SK-N-SH (cell line): ENCODE data around the gene B3GNT4. TPM values are rescaled to one million over a fixed set of nuclear protein-coding genes. Genes with fewer than 3 reads are reported as not detected.

Source experiments
- CTCF ChIA-PET: fragments of 300-600, 350-600 bp; formaldehyde crosslinking; extraction: SDS; loops from one replicate; lab custom pipeline; 2021; lab: Yijun Ruan, JAX
- POLR2A ChIA-PET: fragments of 350-600 bp; sonication (Branson Sonifier 250); formaldehyde crosslinking; extraction: SDS; loops from one replicate; lab custom pipeline; 2020; ENCODE audit warnings: antibody characterized with exemption, inconsistent platforms; lab: Yijun Ruan, JAX
- DNase-seq: peaks from one replicate; pipeline ENCODE4 v3.0.0; 2012
- H2AFZ ChIP-seq: fragments of 200-600 bp; sonication (generic); 2 replicates; pipeline ENCODE4 v1.8.1; 2016; ENCODE audit warnings: antibody characterized with exemption, mild to moderate bottlenecking, low read depth
- H3F3A ChIP-seq: fragments of 200-600 bp; sonication (generic); replicated peaks from 2 replicates; pipeline ENCODE3; 2016; ENCODE audit warnings: antibody characterized with exemption, mild to moderate bottlenecking; ENCODE audit not compliant: insufficient read depth
- H3K27ac ChIP-seq, 2 experiments: fragments of 200-500 bp in 1 of 2; fragments of 200-600 bp in 1 of 2; sonication (Bioruptor generic) in 1 of 2; sonication (generic), shearing (Covaris generic) in 1 of 2; 2 replicates each; pipeline versions ENCODE4 v1.5.1 to v1.6.1; 2014 to 2016; ENCODE audit warnings: low read depth in 2 of 2, inconsistent platforms in 1 of 2, low read length in 1 of 2, mild to moderate bottlenecking in 1 of 2, mixed read lengths in 1 of 2
- H3K27me3 ChIP-seq: fragments of 200-600 bp; sonication (generic), shearing (Covaris generic); 2 replicates; pipeline ENCODE4 v1.6.1; 2016; ENCODE audit warnings: mixed run types; ENCODE audit not compliant: insufficient read depth
- H3K36me3 ChIP-seq, 2 experiments: fragments of 200-500 bp in 1 of 2; fragments of 200-600 bp in 1 of 2; sonication (Bioruptor generic) in 1 of 2; sonication (generic) in 1 of 2; replicated peaks in 1 of 2; 2 replicates each; pipeline versions ENCODE3 to v1.5.1; 2014 to 2016; ENCODE audit warnings: low read length in 1 of 2, mild to moderate bottlenecking in 1 of 2; ENCODE audit not compliant: insufficient read depth in 2 of 2, control insufficient read depth in 1 of 2
- H3K4me1 ChIP-seq, 2 experiments: fragments of 200-500 bp in 1 of 2; fragments of 200-600 bp in 1 of 2; sonication (Bioruptor generic) in 1 of 2; sonication (generic), shearing (Covaris generic) in 1 of 2; 2 replicates each; pipeline versions ENCODE4 v1.5.1 to v1.6.1; 2014 to 2016; ENCODE audit warnings: low read depth in 1 of 2, low read length in 1 of 2, mixed run types in 1 of 2; ENCODE audit not compliant: insufficient read depth in 2 of 2, control insufficient read depth in 1 of 2
- H3K4me2 ChIP-seq: fragments of 200-600 bp; sonication (generic), shearing (Covaris generic); 2 replicates; pipeline ENCODE4 v1.6.1; 2017; ENCODE audit warnings: mixed run types
- H3K4me3 ChIP-seq, 2 experiments: fragments of 200-500 bp in 1 of 2; fragments of 200-600 bp in 1 of 2; sonication (Bioruptor generic) in 1 of 2; sonication (generic), shearing (Covaris generic) in 1 of 2; 2 replicates each; pipeline versions ENCODE4 v1.5.1 to v1.8.1; 2014 to 2016; ENCODE audit warnings: low read depth in 2 of 2, inconsistent platforms in 1 of 2, low read length in 1 of 2, mild to moderate bottlenecking in 1 of 2, mixed read lengths in 1 of 2, moderate library complexity in 1 of 2
- H3K79me2 ChIP-seq: fragments of 200-600 bp; sonication (generic); 2 replicates; pipeline ENCODE4 v1.8.1; 2017; ENCODE audit warnings: mild to moderate bottlenecking; ENCODE audit not compliant: insufficient read depth
- H3K9ac ChIP-seq: fragments of 200-600 bp; sonication (generic); 2 replicates; pipeline ENCODE4 v1.6.1; 2017; ENCODE audit warnings: mixed run types
- H3K9me2 ChIP-seq: fragments of 200-600 bp; sonication (generic); 2 replicates; pipeline ENCODE4 v1.6.1; 2017; ENCODE audit warnings: mixed run types
- H3K9me3 ChIP-seq: fragments of 200-600 bp; sonication (generic); 2 replicates; pipeline ENCODE4 v1.6.1; 2017; ENCODE audit warnings: mixed run types, mild to moderate bottlenecking, moderate library complexity
- H4K20me1 ChIP-seq: fragments of 200-600 bp; sonication (generic); 2 replicates; pipeline ENCODE4 v1.6.1; 2017; ENCODE audit warnings: mild to moderate bottlenecking, mixed run types; ENCODE audit not compliant: insufficient read depth
- CHD2 ChIP-seq: fragments of 150-350 bp; IDR thresholded peaks from 2 replicates; pipeline ENCODE4 v1.6.1; 2018; ENCODE audit warnings: low read length; ENCODE audit not compliant: partially characterized antibody
- ELF1 ChIP-seq: IDR thresholded peaks from 2 replicates; pipeline ENCODE4 v1.4.0; 2012
- EZH2phosphoT487 ChIP-seq: fragments of 200-600 bp; sonication (generic); IDR thresholded peaks from 2 replicates; pipeline ENCODE4 v1.6.1; 2017; ENCODE audit warnings: low read depth, mixed run types, mild to moderate bottlenecking, antibody characterized with exemption, moderate library complexity, borderline replicate concordance
- FOSL2 ChIP-seq: IDR thresholded peaks from 2 replicates; pipeline ENCODE4 v1.4.0; 2012; ENCODE audit warnings: low read depth, mild to moderate bottlenecking, moderate library complexity, borderline replicate concordance
- FOXJ3 ChIP-seq: sonication (generic); formaldehyde crosslinking; IDR thresholded peaks from 2 replicates; pipeline ENCODE4 v1.5.1; 2020; ENCODE audit warnings: mild to moderate bottlenecking, missing genetic modification reagents
- FOXM1 ChIP-seq: IDR thresholded peaks from 2 replicates; pipeline ENCODE4 v1.4.0; 2012; ENCODE audit warnings: low read depth, mild to moderate bottlenecking
- GABPA ChIP-seq: IDR thresholded peaks from 2 replicates; pipeline ENCODE4 v1.4.0; 2012; ENCODE audit warnings: low read depth, mild to moderate bottlenecking
- GATA2 ChIP-seq: sonication (generic); formaldehyde crosslinking; IDR thresholded peaks from 2 replicates; pipeline ENCODE4 v1.5.0; 2020; ENCODE audit warnings: mild to moderate bottlenecking, missing genetic modification reagents
- JUND ChIP-seq: IDR thresholded peaks from 2 replicates; pipeline ENCODE4 v1.4.0; 2012
- NRF1 ChIP-seq: IDR thresholded peaks from 2 replicates; pipeline ENCODE4 v1.6.1; 2012; ENCODE audit warnings: low read depth, mild to moderate bottlenecking, low read length
- POLR2AphosphoS5 ChIP-seq: IDR thresholded peaks from 2 replicates; pipeline ENCODE4 v1.6.1; 2012; ENCODE audit warnings: low read depth, low read length
- RAD21 ChIP-seq: IDR thresholded peaks from 2 replicates; pipeline ENCODE4 v1.6.1; 2012; ENCODE audit warnings: mild to moderate bottlenecking, low read length
- SIN3A ChIP-seq: IDR thresholded peaks from 2 replicates; pipeline ENCODE4 v1.6.1; 2012; ENCODE audit warnings: low read depth, mild to moderate bottlenecking, low read length, moderate library complexity, borderline replicate concordance
- SMC3 ChIP-seq: IDR thresholded peaks from 2 replicates; pipeline ENCODE4 v1.6.1; 2012; ENCODE audit warnings: low read depth, low read length, improper control_type of control experiment
- TAF1 ChIP-seq: IDR thresholded peaks from 2 replicates; pipeline ENCODE4 v1.6.1; 2012; ENCODE audit warnings: low read depth, mild to moderate bottlenecking, low read length, moderate library complexity, borderline replicate concordance
- TCF12 ChIP-seq: IDR thresholded peaks from 2 replicates; pipeline ENCODE4 v1.4.0; 2012
- WGBS: methylation state at CpG from one replicate; pipeline ENCODE4 v1.1.6; 2017; ENCODE audit warnings: low lambda C conversion rate; 5-methylcytosine and 5-hydroxymethylcytosine counted together
- polyA plus RNA-seq, 3 experiments: library from polyadenylated mRNA; depleted of rRNA; stranded (reverse); fragments of >200 nt; gene quantifications; 2 replicates each; pipeline ENCODE4 v1.2.3, GENCODE V29; 2012
- TF ChIP-seq, protein P1 (sequence below): IDR thresholded peaks from 2 replicates; pipeline ENCODE4 v1.4.0; 2012; ENCODE audit warnings: low read depth, borderline replicate concordance
- TF ChIP-seq, protein P2 (sequence below): IDR thresholded peaks from 2 replicates; pipeline ENCODE4; 2012
- TF ChIP-seq, protein P3 (sequence below): fragments of 200-600 bp; sonication (generic); IDR thresholded peaks from 2 replicates; pipeline ENCODE4 v1.6.1; 2017; ENCODE audit warnings: antibody characterized with exemption, mild to moderate bottlenecking, moderate library complexity
- TF ChIP-seq, protein P4 (sequence below): IDR thresholded peaks from 2 replicates; pipeline ENCODE4 v1.4.0; 2012; ENCODE audit warnings: low read depth, borderline replicate concordance
- TF ChIP-seq, protein P5 (sequence below): fragments of 150-350 bp; IDR thresholded peaks from 2 replicates; pipeline ENCODE4 v1.6.1; 2016; ENCODE audit warnings: mild to moderate bottlenecking, low read depth, low read length

Gene B3GNT4
- polyA plus RNA-seq, 1 of the 3 experiments (the other 2 are of a cell fraction) = 0.81 TPM

DNA sequence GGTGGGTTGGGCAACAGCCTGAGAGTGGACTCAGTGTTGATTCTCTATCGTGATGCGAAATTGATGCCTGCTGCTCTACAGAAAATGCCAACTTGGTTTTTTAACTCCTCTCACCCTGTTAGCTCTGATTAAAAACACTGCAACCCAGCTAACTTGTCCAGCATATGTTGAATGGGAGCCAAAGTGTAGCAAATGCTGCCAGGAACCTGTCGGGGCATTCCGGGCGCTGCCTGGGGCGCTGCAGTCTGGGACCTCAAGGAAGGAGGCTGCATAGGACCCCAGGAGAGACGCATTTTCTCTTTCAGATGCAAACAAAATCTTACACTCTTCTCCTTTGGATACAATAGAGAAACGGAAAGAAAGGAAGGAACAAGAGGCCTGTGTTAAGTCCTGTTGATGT is 3.9 kb downstream of the B3GNT4 start:
- Histone ChIP-seq H3K79me2 (no peaks in the 10 kb centered on the region), H4K20me1 (0 out of 2 replicates have a peak, but pooled peaks cover 4% of the 10 kb centered on the region)
- DNase-seq = no peak
- WGBS = 90% methylated on average over 8 of the region's 8 CpGs
- TF ChIP-seq ELF1 (no peak), FOXM1 (no peak), RAD21 (no peak), SIN3A (no peak), SMC3 (no peak), EZH2phosphoT487 (no peak), CHD2 (no peak)
- TF ChIP-seq, protein P1, sequence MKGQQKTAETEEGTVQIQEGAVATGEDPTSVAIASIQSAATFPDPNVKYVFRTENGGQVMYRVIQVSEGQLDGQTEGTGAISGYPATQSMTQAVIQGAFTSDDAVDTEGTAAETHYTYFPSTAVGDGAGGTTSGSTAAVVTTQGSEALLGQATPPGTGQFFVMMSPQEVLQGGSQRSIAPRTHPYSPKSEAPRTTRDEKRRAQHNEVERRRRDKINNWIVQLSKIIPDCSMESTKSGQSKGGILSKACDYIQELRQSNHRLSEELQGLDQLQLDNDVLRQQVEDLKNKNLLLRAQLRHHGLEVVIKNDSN = no peak
- TF ChIP-seq, protein P2, sequence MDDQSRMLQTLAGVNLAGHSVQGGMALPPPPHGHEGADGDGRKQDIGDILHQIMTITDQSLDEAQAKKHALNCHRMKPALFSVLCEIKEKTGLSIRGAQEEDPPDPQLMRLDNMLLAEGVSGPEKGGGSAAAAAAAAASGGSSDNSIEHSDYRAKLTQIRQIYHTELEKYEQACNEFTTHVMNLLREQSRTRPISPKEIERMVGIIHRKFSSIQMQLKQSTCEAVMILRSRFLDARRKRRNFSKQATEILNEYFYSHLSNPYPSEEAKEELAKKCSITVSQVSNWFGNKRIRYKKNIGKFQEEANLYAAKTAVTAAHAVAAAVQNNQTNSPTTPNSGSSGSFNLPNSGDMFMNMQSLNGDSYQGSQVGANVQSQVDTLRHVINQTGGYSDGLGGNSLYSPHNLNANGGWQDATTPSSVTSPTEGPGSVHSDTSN = no peak
- TF ChIP-seq, all 33 proteins: peak for 0
- H3K27me3 ChIP-seq = no peaks in the 10 kb centered on the region
- peaks cover 35 to 43% of the 10 kb centered on the region in 2 experiments for H3K36me3 ChIP-seq
- H2AFZ ChIP-seq = no peak overlapping the region
- no peaks in the 10 kb centered on the region for H3K9me3 ChIP-seq
- peaks cover 25% of the 10 kb centered on the region for H3F3A ChIP-seq
- H3K4me3 ChIP-seq = no peak overlapping the region
- ChIA-PET CTCF (interaction anchor here (2.1 kb wide), 1 partner anchor 16 kb away, joined by 7 read pairs; no protein-coding TSS in a partner anchor), POLR2A (no interaction called here)
- no peak overlapping the region for H3K9ac ChIP-seq
- no peaks in the 10 kb centered on the region for H3K9me2 ChIP-seq
- H3K4me2 ChIP-seq = no peak overlapping the region
- H3K27ac ChIP-seq = no peak overlapping the region
- H3K4me1 ChIP-seq = peaks cover 0 to 13% of the 10 kb centered on the region in 2 experiments; a peak in 2 of 4 replicates

DNA sequence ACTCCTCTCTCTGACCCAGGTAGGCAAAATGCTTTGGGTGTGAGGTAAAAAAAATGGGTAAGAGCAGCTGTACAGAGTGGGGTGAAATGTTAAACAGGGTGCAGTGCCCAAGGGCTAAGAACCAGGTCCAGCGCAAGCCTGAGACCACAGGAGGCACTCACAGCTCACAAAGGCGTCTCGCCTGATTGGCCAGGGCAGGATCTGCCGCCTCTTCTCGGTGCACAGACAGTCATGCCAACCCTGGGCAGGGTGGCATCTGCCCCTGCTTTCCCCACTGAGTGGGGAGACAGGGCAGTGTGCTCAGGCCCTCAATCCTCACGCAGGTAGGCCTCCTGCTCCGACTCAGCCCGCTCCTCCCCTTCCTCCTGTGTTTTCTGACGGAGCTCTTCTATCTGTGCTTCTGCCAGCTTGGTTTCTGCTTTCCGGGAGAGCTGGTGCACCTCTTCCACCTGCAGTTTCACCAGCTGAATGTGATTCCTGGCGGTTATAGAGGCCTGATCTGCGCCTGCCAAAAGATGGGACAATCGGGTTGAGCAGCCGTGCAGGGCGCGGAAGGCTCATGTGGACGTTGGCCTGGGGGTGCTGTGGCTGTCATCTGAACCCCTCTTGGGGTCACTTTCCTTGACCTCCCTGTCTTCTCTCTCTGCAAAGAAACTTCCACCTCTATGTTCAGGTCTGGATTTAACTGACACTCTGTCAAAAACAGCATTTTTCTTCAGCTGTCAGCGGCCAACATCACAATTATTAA is 4.7 kb downstream of the B3GNT4 start:
- no peak overlapping the region for H3K4me2 ChIP-seq
- DNase-seq = no peak
- peaks cover 25% of the 10 kb centered on the region for H3F3A ChIP-seq
- H3K4me1 ChIP-seq = peaks cover 0 to 7% of the 10 kb centered on the region in 2 experiments; a peak in 1 of 4 replicates
- H3K79me2 ChIP-seq = no peaks in the 10 kb centered on the region
- no peaks in the 10 kb centered on the region for H3K9me2 ChIP-seq
- H4K20me1 ChIP-seq = 0 out of 2 replicates have a peak, but pooled peaks cover 4% of the 10 kb centered on the region
- H3K9ac ChIP-seq = no peak overlapping the region
- no peak overlapping the region for H3K27ac ChIP-seq
- H3K36me3 ChIP-seq = peaks cover 43 to 45% of the 10 kb centered on the region in 2 experiments
- ChIA-PET CTCF (interaction anchor here (1.1 to 1.8 kb wide), 2 partner anchors 59 to 148 kb away, joined by 3 read pairs; no protein-coding TSS in a partner anchor), POLR2A (no interaction called here)
- 91% methylated on average over 12 of the region's 18 CpGs for whole genome bisulfite sequencing
- no peaks in the 10 kb centered on the region for H3K27me3 ChIP-seq
- no peaks in the 10 kb centered on the region for H3K9me3 ChIP-seq
- no peak overlapping the region for H2AFZ ChIP-seq
- H3K4me3 ChIP-seq = no peak overlapping the region
- TF ChIP-seq RAD21 (no peak), EZH2phosphoT487 (no peak), POLR2AphosphoS5 (no peak), TCF12 (no peak), JUND (no peak), NRF1 (no peak), FOXJ3 (CRISPR knock-in tag) (no peak), GABPA (no peak), GATA2 (CRISPR knock-in tag) (no peak), SIN3A (no peak), TAF1 (no peak), ELF1 (no peak), FOSL2 (no peak), FOXM1 (no peak)
- TF ChIP-seq, protein P3, sequence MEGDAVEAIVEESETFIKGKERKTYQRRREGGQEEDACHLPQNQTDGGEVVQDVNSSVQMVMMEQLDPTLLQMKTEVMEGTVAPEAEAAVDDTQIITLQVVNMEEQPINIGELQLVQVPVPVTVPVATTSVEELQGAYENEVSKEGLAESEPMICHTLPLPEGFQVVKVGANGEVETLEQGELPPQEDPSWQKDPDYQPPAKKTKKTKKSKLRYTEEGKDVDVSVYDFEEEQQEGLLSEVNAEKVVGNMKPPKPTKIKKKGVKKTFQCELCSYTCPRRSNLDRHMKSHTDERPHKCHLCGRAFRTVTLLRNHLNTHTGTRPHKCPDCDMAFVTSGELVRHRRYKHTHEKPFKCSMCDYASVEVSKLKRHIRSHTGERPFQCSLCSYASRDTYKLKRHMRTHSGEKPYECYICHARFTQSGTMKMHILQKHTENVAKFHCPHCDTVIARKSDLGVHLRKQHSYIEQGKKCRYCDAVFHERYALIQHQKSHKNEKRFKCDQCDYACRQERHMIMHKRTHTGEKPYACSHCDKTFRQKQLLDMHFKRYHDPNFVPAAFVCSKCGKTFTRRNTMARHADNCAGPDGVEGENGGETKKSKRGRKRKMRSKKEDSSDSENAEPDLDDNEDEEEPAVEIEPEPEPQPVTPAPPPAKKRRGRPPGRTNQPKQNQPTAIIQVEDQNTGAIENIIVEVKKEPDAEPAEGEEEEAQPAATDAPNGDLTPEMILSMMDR = no peak
- TF ChIP-seq, protein P4, sequence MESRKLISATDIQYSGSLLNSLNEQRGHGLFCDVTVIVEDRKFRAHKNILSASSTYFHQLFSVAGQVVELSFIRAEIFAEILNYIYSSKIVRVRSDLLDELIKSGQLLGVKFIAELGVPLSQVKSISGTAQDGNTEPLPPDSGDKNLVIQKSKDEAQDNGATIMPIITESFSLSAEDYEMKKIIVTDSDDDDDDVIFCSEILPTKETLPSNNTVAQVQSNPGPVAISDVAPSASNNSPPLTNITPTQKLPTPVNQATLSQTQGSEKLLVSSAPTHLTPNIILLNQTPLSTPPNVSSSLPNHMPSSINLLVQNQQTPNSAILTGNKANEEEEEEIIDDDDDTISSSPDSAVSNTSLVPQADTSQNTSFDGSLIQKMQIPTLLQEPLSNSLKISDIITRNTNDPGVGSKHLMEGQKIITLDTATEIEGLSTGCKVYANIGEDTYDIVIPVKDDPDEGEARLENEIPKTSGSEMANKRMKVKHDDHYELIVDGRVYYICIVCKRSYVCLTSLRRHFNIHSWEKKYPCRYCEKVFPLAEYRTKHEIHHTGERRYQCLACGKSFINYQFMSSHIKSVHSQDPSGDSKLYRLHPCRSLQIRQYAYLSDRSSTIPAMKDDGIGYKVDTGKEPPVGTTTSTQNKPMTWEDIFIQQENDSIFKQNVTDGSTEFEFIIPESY = no peak
- TF ChIP-seq, protein P5, sequence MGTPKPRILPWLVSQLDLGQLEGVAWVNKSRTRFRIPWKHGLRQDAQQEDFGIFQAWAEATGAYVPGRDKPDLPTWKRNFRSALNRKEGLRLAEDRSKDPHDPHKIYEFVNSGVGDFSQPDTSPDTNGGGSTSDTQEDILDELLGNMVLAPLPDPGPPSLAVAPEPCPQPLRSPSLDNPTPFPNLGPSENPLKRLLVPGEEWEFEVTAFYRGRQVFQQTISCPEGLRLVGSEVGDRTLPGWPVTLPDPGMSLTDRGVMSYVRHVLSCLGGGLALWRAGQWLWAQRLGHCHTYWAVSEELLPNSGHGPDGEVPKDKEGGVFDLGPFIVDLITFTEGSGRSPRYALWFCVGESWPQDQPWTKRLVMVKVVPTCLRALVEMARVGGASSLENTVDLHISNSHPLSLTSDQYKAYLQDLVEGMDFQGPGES = no peak
